H1 (cell line): ENCODE data around the gene BSCL2. TPM values are rescaled to one million over a fixed set of nuclear protein-coding genes. Genes with fewer than 3 reads are reported as not detected.

Experiments
- CTCF ChIA-PET: fragments of 300-600 bp; sonication (Branson Sonifier 250); formaldehyde crosslinking; loops from one replicate; lab custom pipeline; 2021; ENCODE audit not compliant: partially characterized antibody; lab: Charles Lee
- POLR2A ChIA-PET: fragments of 300-600 bp; sonication (Branson Sonifier 250); formaldehyde crosslinking; loops from one replicate; lab custom pipeline; 2021; ENCODE audit warnings: inconsistent platforms; ENCODE audit not compliant: partially characterized antibody; lab: Charles Lee
- DNase-seq, 2 experiments: peaks; one replicate each; pipeline versions ENCODE4 v3.0.0 to v3.0.0-alpha.2; 2010 to 2022; ENCODE audit warnings: low spot score in 2 of 2, low read depth in 1 of 2, mixed read lengths in 1 of 2
- FAIRE-seq: peaks from 2 replicates; lab custom pipeline; 2011; peaks lifted over from hg19 to GRCh38; lab: Jason Lieb, UNC
- H2AFZ ChIP-seq: 2 replicates; pipeline ENCODE4 v1.8.1; 2012; ENCODE audit warnings: low read length, inconsistent platforms
- H2AK5ac ChIP-seq: 2 replicates; pipeline ENCODE4 v1.6.1; 2013; ENCODE audit warnings: low read depth, low read length
- H2BK120ac ChIP-seq: replicated peaks from 2 replicates; pipeline ENCODE3; 2013; ENCODE audit warnings: low read depth, low read length, inconsistent platforms
- H2BK12ac ChIP-seq: 2 replicates; pipeline ENCODE4 v1.6.1; 2013; ENCODE audit warnings: low read depth, low read length
- H2BK15ac ChIP-seq: 2 replicates; pipeline ENCODE4 v1.6.1; 2013; ENCODE audit warnings: low read length
- H2BK20ac ChIP-seq: 2 replicates; pipeline ENCODE4 v1.6.1; 2013; ENCODE audit warnings: low read length
- H2BK5ac ChIP-seq: 2 replicates; pipeline ENCODE4 v1.6.1; 2013; ENCODE audit warnings: low read depth, low read length
- H3K14ac ChIP-seq: 2 replicates; pipeline ENCODE4 v1.6.1; 2013; ENCODE audit warnings: inconsistent platforms; ENCODE audit not compliant: insufficient read length
- H3K18ac ChIP-seq: 2 replicates; pipeline ENCODE4 v1.6.1; 2013; ENCODE audit warnings: low read length; ENCODE audit errors: extremely low read depth
- H3K23ac ChIP-seq: 2 replicates; pipeline ENCODE4 v1.6.1; 2013; ENCODE audit warnings: inconsistent platforms; ENCODE audit not compliant: insufficient read length
- H3K23me2 ChIP-seq: 2 replicates; pipeline ENCODE4 v1.6.1; 2013; ENCODE audit warnings: low read depth, low read length
- H3K27ac ChIP-seq: 2 replicates; pipeline ENCODE4 v1.6.1; 2011; ENCODE audit warnings: low read depth, low read length, inconsistent platforms
- H3K27me3 ChIP-seq, 4 experiments: replicated peaks in 1 of 4; 1 replicate in 1 of 4; 2 replicates in 3 of 4; pipeline versions ENCODE4 v1.6.1 to v1.8.1; 2011 to 2013; ENCODE audit warnings: low read length in 3 of 4, mild to moderate bottlenecking in 3 of 4, inconsistent platforms in 2 of 4, mixed read lengths in 2 of 4, moderate library complexity in 1 of 4; ENCODE audit not compliant: control insufficient read depth in 3 of 4, insufficient read depth in 3 of 4; ENCODE audit errors: extremely low read depth in 1 of 4
- H3K36me3 ChIP-seq, 4 experiments: 2 replicates each; pipeline versions ENCODE4 v1.6.1 to v1.8.1; 2011 to 2013; ENCODE audit warnings: mild to moderate bottlenecking in 4 of 4, low read length in 3 of 4, moderate library complexity in 2 of 4, control low read depth in 1 of 4, inconsistent platforms in 1 of 4; ENCODE audit not compliant: insufficient read depth in 4 of 4, control insufficient read depth in 2 of 4
- H3K4ac ChIP-seq: replicated peaks from 2 replicates; pipeline ENCODE3; 2013; ENCODE audit warnings: low read length, low read depth, mixed read lengths, inconsistent platforms; ENCODE audit not compliant: insufficient read length
- H3K4me1 ChIP-seq, 4 experiments: replicated peaks in 1 of 4; 1 replicate in 1 of 4; 2 replicates in 3 of 4; pipeline versions ENCODE4 v1.6.1 to v1.8.1; 2011 to 2013; ENCODE audit warnings: low read length in 3 of 4, inconsistent platforms in 2 of 4, mixed read lengths in 1 of 4; ENCODE audit not compliant: insufficient read depth in 4 of 4, control insufficient read depth in 3 of 4
- H3K4me2 ChIP-seq, 2 experiments: 2 replicates each; pipeline versions ENCODE4 v1.6.1 to v1.8.1; 2011 to 2013; ENCODE audit warnings: low read depth in 2 of 2, low read length in 2 of 2, control low read depth in 1 of 2, inconsistent platforms in 1 of 2, mild to moderate bottlenecking in 1 of 2; ENCODE audit not compliant: insufficient read depth in 1 of 2
- H3K4me3 ChIP-seq, 4 experiments: fragments of 200-600, 300-600 bp in 1 of 4; sonication (generic), shearing (Covaris generic), sonication (Bioruptor Twin) in 1 of 4; 2 replicates each; pipeline versions ENCODE4 v1.5.1 to v1.8.1; 2011 to 2016; ENCODE audit warnings: low read length in 4 of 4, low read depth in 3 of 4, control low read depth in 2 of 4, inconsistent platforms in 2 of 4, mild to moderate bottlenecking in 2 of 4, mixed read lengths in 1 of 4, moderate library complexity in 1 of 4; ENCODE audit not compliant: insufficient read depth in 2 of 4; ENCODE audit errors: extremely low read depth in 1 of 4
- H3K56ac ChIP-seq: replicated peaks from 2 replicates; pipeline ENCODE3; 2013; ENCODE audit warnings: low read depth, mild to moderate bottlenecking, mixed read lengths, low read length, inconsistent platforms; ENCODE audit not compliant: insufficient read length
- H3K79me1 ChIP-seq: 2 replicates; pipeline ENCODE4 v1.6.1; 2013; ENCODE audit warnings: low read depth, low read length, control low read depth
- H3K79me2 ChIP-seq, 2 experiments: 2 replicates each; pipeline versions ENCODE4 v1.6.1 to v1.8.1; 2012 to 2013; ENCODE audit warnings: low read length in 2 of 2, mild to moderate bottlenecking in 2 of 2, inconsistent platforms in 1 of 2; ENCODE audit not compliant: insufficient read depth in 2 of 2, control insufficient read depth in 1 of 2
- H3K9ac ChIP-seq, 4 experiments: replicated peaks in 1 of 4; 1 replicate in 1 of 4; 2 replicates in 3 of 4; pipeline versions ENCODE4 v1.6.1 to v1.8.1; 2011 to 2013; ENCODE audit warnings: low read depth in 3 of 4, low read length in 3 of 4, control low read depth in 2 of 4, mild to moderate bottlenecking in 2 of 4, moderate library complexity in 2 of 4, inconsistent platforms in 1 of 4; ENCODE audit errors: extremely low read depth in 1 of 4
- H3K9me3 ChIP-seq, 2 experiments: 2 replicates each; pipeline versions ENCODE4 v1.6.1 to v1.8.1; 2012 to 2013; ENCODE audit warnings: mild to moderate bottlenecking in 2 of 2, moderate library complexity in 2 of 2, control low read depth in 1 of 2, inconsistent platforms in 1 of 2, low read depth in 1 of 2, low read length in 1 of 2, mixed read lengths in 1 of 2; ENCODE audit not compliant: insufficient read depth in 2 of 2
- H4K20me1 ChIP-seq, 2 experiments: replicated peaks in 1 of 2; 2 replicates each; pipeline versions ENCODE3 to v1.8.1; 2011 to 2013; ENCODE audit warnings: inconsistent platforms in 2 of 2, low read length in 2 of 2, mild to moderate bottlenecking in 1 of 2; ENCODE audit not compliant: insufficient read depth in 2 of 2, control insufficient read depth in 1 of 2
- H4K5ac ChIP-seq: 2 replicates; pipeline ENCODE4 v1.6.1; 2013; ENCODE audit warnings: low read length, low read depth, mixed read lengths, inconsistent platforms; ENCODE audit not compliant: insufficient read length
- H4K8ac ChIP-seq: 2 replicates; pipeline ENCODE4 v1.8.0; 2013; ENCODE audit warnings: mild to moderate bottlenecking, moderate library complexity, low read length, inconsistent platforms; ENCODE audit not compliant: insufficient read depth; ENCODE audit errors: extremely low read depth
- H4K91ac ChIP-seq: replicated peaks from 2 replicates; pipeline ENCODE3; 2013; ENCODE audit warnings: low read length, mixed read lengths, inconsistent platforms; ENCODE audit not compliant: insufficient read length
- CTBP2 ChIP-seq: IDR thresholded peaks from 2 replicates; pipeline ENCODE4 v1.7.0; 2011; ENCODE audit warnings: borderline replicate concordance, mild to moderate bottlenecking, moderate library complexity, mixed read lengths, low read length; ENCODE audit not compliant: insufficient read depth, insufficient read length
- KDM4A ChIP-seq: IDR thresholded peaks from one replicate; pipeline ENCODE4 v1.7.1; 2012; ENCODE audit warnings: low read depth, mild to moderate bottlenecking, moderate library complexity, low read length, inconsistent platforms; ENCODE audit not compliant: severe bottlenecking
- KDM5A ChIP-seq: fragments of 200-600 bp; IDR thresholded peaks from 2 replicates; pipeline ENCODE4 v1.7.1; 2012; ENCODE audit warnings: mild to moderate bottlenecking, low read length, inconsistent platforms, mixed read lengths
- NRF1 ChIP-seq: IDR thresholded peaks from 2 replicates; pipeline ENCODE4 v1.6.1; 2011; ENCODE audit warnings: mild to moderate bottlenecking, low read depth, low read length, improper control_type of control experiment
- PHF8 ChIP-seq: fragments of 200-600 bp; sonication (generic); conservative IDR thresholded peaks from 2 replicates; pipeline ENCODE4 v1.7.1; 2012; ENCODE audit warnings: low read depth, mild to moderate bottlenecking, inconsistent platforms, low read length, moderate library complexity
- RBBP5 ChIP-seq: IDR thresholded peaks from 2 replicates; pipeline ENCODE4 v1.7.1; 2012; ENCODE audit warnings: low read depth, mild to moderate bottlenecking, inconsistent platforms, low read length, moderate library complexity, borderline replicate concordance
- TBP ChIP-seq: IDR thresholded peaks from 2 replicates; pipeline ENCODE4 v1.6.1; 2011; ENCODE audit warnings: low read depth, low read length, improper control_type of control experiment
- WGBS, 2 experiments: shearing (Covaris generic) in 1 of 2; methylation state at CpG; one replicate each; pipeline versions ENCODE4 v1.1.6 to v1.1.7; 2013 to 2015; ENCODE audit warnings: low lambda C conversion rate in 2 of 2, mixed read lengths in 2 of 2, inconsistent platforms in 1 of 2, low coverage in 1 of 2, missing lambda C conversion rate in 1 of 2; ENCODE audit not compliant: insufficient replicate concordance in 2 of 2, insufficient coverage in 1 of 2, insufficient read length in 1 of 2; ENCODE audit errors: extremely low coverage in 1 of 2, missing lambda C conversion rate in 1 of 2; 5-methylcytosine and 5-hydroxymethylcytosine counted together
- polyA plus RNA-seq, 7 experiments: library from polyadenylated mRNA; depleted of rRNA in 3 of 7; stranded (reverse) in 5 of 7; unstranded in 2 of 7; fragments of >200 nt in 5 of 7; fragments of 200-250 nt in 2 of 7; gene quantifications; 1 replicate in 5 of 7; 2 replicates in 1 of 7; 4 replicates in 1 of 7; pipeline versions ENCODE4 v1.2.1 to v1.2.3, GENCODE V29; 2011 to 2013; ENCODE audit warnings: missing spikeins in 2 of 7, mixed read lengths in 2 of 7
- total RNA-seq: library from RNA; stranded (reverse); fragmentation: NEBNext Ultra II Directional; extraction: Animal tissue kit (Norgen Biotek cat#: 25700); gene quantifications from 2 replicates; pipeline ENCODE4 v1.2.1, GENCODE V29; 2021

The BSCL2 gene
- total and polyA plus RNA-seq, 2 of the 8 experiments (the other 6 are each of a cell fraction or from before 2014, with no cell fraction given) = 59.5 to 264 TPM

GRCh38 chr11:62712276-62712812, 5.1 kb upstream of the BSCL2 start:
- no peak overlapping the region for H3K4me3 ChIP-seq
- H3K4me2 ChIP-seq = no peak overlapping the region
- no peak overlapping the region for H2BK120ac ChIP-seq
- ChIA-PET CTCF (interaction anchor here (0.6 to 4.0 kb wide), 3 partner anchors 11 to 57 kb away, joined by 3 to 26 read pairs (median 4); partner anchors contain the start of gene TAF6L), POLR2A (interaction anchor here (1.0 to 61.4 kb wide), 5 partner anchors 11 to 58 kb away, joined by 3 to 2041 read pairs (median 5); partner anchors contain the start of genes C11orf98, CSKMT, GANAB and HNRNPUL2)
- H3K56ac ChIP-seq = no peak overlapping the region
- no peaks in the 10 kb centered on the region for H3K9me3 ChIP-seq
- no peak overlapping the region for H2AK5ac ChIP-seq
- no peak overlapping the region for H2BK20ac ChIP-seq
- H3K79me2 ChIP-seq = peaks cover 0 to 11% of the 10 kb centered on the region in 2 experiments; a peak in 2 of 4 replicates
- H3K36me3 ChIP-seq = peaks cover 26 to 67% (median 46%) of the 10 kb centered on the region in 4 experiments
- H4K91ac ChIP-seq = no peak overlapping the region
- no peak overlapping the region for H3K27ac ChIP-seq
- H4K5ac ChIP-seq = no peak overlapping the region
- H2BK12ac ChIP-seq = no peak overlapping the region
- TF ChIP-seq KDM4A (no peak), PHF8 (no peak), CTBP2 (no peak), KDM5A (no peak), TBP (no peak), RBBP5 (no peak), NRF1 (no peak)
- no peak overlapping the region for H3K9ac ChIP-seq
- H3K23ac ChIP-seq = no peak overlapping the region
- no peak overlapping the region for H3K4ac ChIP-seq
- no peak overlapping the region for H4K8ac ChIP-seq
- H3K27me3 ChIP-seq = no peaks in the 10 kb centered on the region; a peak in 1 of 7 replicates
- no peak for DNase-seq
- peaks cover 8% of the 10 kb centered on the region for H3K23me2 ChIP-seq
- no peaks in the 10 kb centered on the region; the same call in 1 of the 2 replicates for H3K79me1 ChIP-seq
- H3K4me1 ChIP-seq = peaks cover 7 to 36% (median 16%) of the 10 kb centered on the region in 4 experiments
- no peak overlapping the region for H2BK15ac ChIP-seq
- no peak overlapping the region for H3K14ac ChIP-seq
- no peak overlapping the region for H2BK5ac ChIP-seq
- WGBS, 2 experiments = 92% methylated on average over 6 of the region's 6 CpGs; no CpG with 5 or more reads in 1 of the 2 experiments
- no peak overlapping the region for H3K18ac ChIP-seq
- H4K20me1 ChIP-seq = peaks cover 0 to 3% of the 10 kb centered on the region in 2 experiments
- no peak for FAIRE-seq
- H2AFZ ChIP-seq = no peak overlapping the region
